GM12878 (cell line): ENCODE results near the gene CDKN1C. TPM values are rescaled to one million over a fixed set of nuclear protein-coding genes. Genes with fewer than 3 reads are reported as not detected.

Source experiments
- ATAC-seq: fragments of 200-7000 bp; cut with Tn5 transposase; 3 replicates; pipeline ENCODE4 v1.9.1; 2020; ENCODE audit warnings: mild to moderate bottlenecking, moderate library complexity
- BruUV-seq: library from RNA; stranded (reverse); fragments of 400-500 nt; replicated peaks from 2 replicates; lab custom pipeline; 2021; lab: Mats Ljungman, UMichigan
- CTCF ChIA-PET: fragments of 300-600 bp; sonication (Branson Sonifier 250); formaldehyde crosslinking; extraction: SDS; loops from one replicate; lab custom pipeline; 2021; ENCODE audit warnings: inconsistent platforms; lab: Yijun Ruan, JAX
- POLR2A ChIA-PET: fragments of 350-600 bp; formaldehyde crosslinking; extraction: SDS; loops from one replicate; lab custom pipeline; 2021; ENCODE audit warnings: inconsistent platforms; lab: Charles Lee
- RAD21 ChIA-PET: fragments of 300-600 bp; sonication (Branson Sonifier 250); formaldehyde crosslinking; loops from one replicate; lab custom pipeline; 2023; ENCODE audit warnings: antibody characterized with exemption; ENCODE audit not compliant: unreplicated experiment; lab: Charles Lee
- SMC1A ChIA-PET: fragments of 300-600 bp; sonication (Branson Sonifier 250); formaldehyde crosslinking; loops from one replicate; lab custom pipeline; 2023; ENCODE audit not compliant: unreplicated experiment, uncharacterized antibody; lab: Charles Lee
- DNase-seq: peaks from one replicate; pipeline ENCODE4 v3.0.0-alpha.2; 2011; ENCODE audit warnings: low read depth, low spot score
- FAIRE-seq: peaks from 3 replicates; lab custom pipeline; 2011; peaks lifted over from hg19 to GRCh38; lab: Jason Lieb, UNC
- H2AFZ ChIP-seq: 2 replicates; pipeline ENCODE4 v1.6.0; 2011; ENCODE audit warnings: low read depth, low read length, control low read depth; ENCODE audit not compliant: control insufficient read depth
- H3K27ac ChIP-seq: 2 replicates; pipeline ENCODE4 v1.5.1; 2011; ENCODE audit warnings: control low read depth; ENCODE audit not compliant: control insufficient read depth, insufficient read depth
- H3K27me3 ChIP-seq, 2 experiments: replicated peaks in 1 of 2; 2 replicates each; pipeline versions ENCODE4 v1.6.0 to v1.6.1; 2011; ENCODE audit warnings: low read length in 1 of 2; ENCODE audit not compliant: control insufficient read depth in 2 of 2, insufficient read depth in 2 of 2
- H3K36me3 ChIP-seq, 2 experiments: 2 replicates each; pipeline ENCODE4 v1.5.1; 2011; ENCODE audit warnings: low read length in 1 of 2; ENCODE audit not compliant: control insufficient read depth in 2 of 2, insufficient read depth in 2 of 2
- H3K4me1 ChIP-seq: 2 replicates; pipeline ENCODE4 v1.6.1; 2011; ENCODE audit warnings: mild to moderate bottlenecking, low read length, moderate library complexity, mixed read lengths; ENCODE audit not compliant: control insufficient read depth, insufficient read depth
- H3K4me2 ChIP-seq: 2 replicates; pipeline ENCODE4 v1.6.0; 2011; ENCODE audit warnings: control low read depth; ENCODE audit not compliant: control insufficient read depth, insufficient read depth
- H3K4me3 ChIP-seq: fragments of 200-600 bp; sonication (generic); 2 replicates; pipeline ENCODE4 v1.5.1; 2016
- H3K79me2 ChIP-seq: 2 replicates; pipeline ENCODE4 v1.6.0; 2011; ENCODE audit warnings: low read length; ENCODE audit not compliant: control insufficient read depth, insufficient read depth
- H3K9ac ChIP-seq: 2 replicates; pipeline ENCODE4 v1.8.0; 2011; ENCODE audit warnings: low read length, control low read depth, mixed read lengths; ENCODE audit not compliant: control insufficient read depth, insufficient read depth
- H3K9me3 ChIP-seq: replicated peaks from 3 replicates; pipeline ENCODE4 v1.5.1; 2011; ENCODE audit warnings: mild to moderate bottlenecking, low read length; ENCODE audit not compliant: control insufficient read depth, insufficient read depth
- H4K20me1 ChIP-seq: 2 replicates; pipeline ENCODE4 v1.6.0; 2011; ENCODE audit not compliant: control insufficient read depth, insufficient read depth
- MTA3 ChIP-seq: IDR thresholded peaks from 2 replicates; pipeline ENCODE4 v1.6.1; 2012; ENCODE audit warnings: low read length, inconsistent platforms, borderline replicate concordance
- PKNOX1 ChIP-seq: fragments of 450-650 bp; IDR thresholded peaks from 2 replicates; pipeline ENCODE4 v1.6.1; 2016; ENCODE audit warnings: mild to moderate bottlenecking
- POLR2AphosphoS2 ChIP-seq: IDR thresholded peaks from 2 replicates; pipeline ENCODE4 v1.6.1; 2011; ENCODE audit warnings: low read depth, mild to moderate bottlenecking, low read length, improper control_type of control experiment, moderate library complexity
- WGBS: methylation state at CpG from one replicate; pipeline ENCODE4 v1.1.6; 2016; ENCODE audit warnings: low lambda C conversion rate; ENCODE audit not compliant: insufficient replicate concordance, insufficient coverage; ENCODE audit errors: missing lambda C conversion rate; 5-methylcytosine and 5-hydroxymethylcytosine counted together
- in situ Hi-C: fragments of 300-500 bp; cut with MboI; formaldehyde crosslinking; loops from 9 replicates; pipeline ENCODE4 v1.14.3; 2018; ENCODE audit warnings: mixed read lengths
- intact Hi-C: fragments of 100-400 bp; cut with micrococcal nuclease; formaldehyde crosslinking; loops from one replicate; pipeline ENCODE4 v1.14.2; 2022; ENCODE audit not compliant: unreplicated experiment
- polyA plus RNA-seq, 11 experiments: library from polyadenylated mRNA; depleted of rRNA in 4 of 11; unstranded in 6 of 11; stranded (reverse) in 5 of 11; fragments of >200 nt; fragmentation: Nextera tagmentation in 4 of 11; fragmentation: Illumina TruSeq in 1 of 11; extraction: Ambion mirVana in 4 of 11; extraction: Trizol in 1 of 11; gene quantifications; 1 replicate in 1 of 11; 2 replicates in 10 of 11; pipeline versions ENCODE4 v1.2.1 to v1.2.3, GENCODE V29; 2011 to 2016; ENCODE audit warnings: inconsistent platforms in 2 of 11, missing spikeins in 2 of 11, low read depth in 1 of 11
- total RNA-seq, 4 experiments: library from RNA; depleted of rRNA in 3 of 4; stranded (reverse); fragments of >200 nt in 3 of 4; fragmentation: Illumina TruSeq in 1 of 4; extraction: Trizol in 1 of 4; gene quantifications; 2 replicates each; pipeline versions ENCODE4 v1.2.1 to v1.2.3, GENCODE V29; 2013 to 2021

Gene CDKN1C
- total and polyA plus RNA-seq, 10 of the 15 experiments (the other 5 are each of a cell fraction or from before 2014, with no cell fraction given), result 0.05 to 0.21 (median 0.14) TPM; not detected in 7

- no peak overlapping the region for H2AFZ ChIP-seq
- no peak overlapping the region for H3K4me3 ChIP-seq
- intact Hi-C loops (no loop called here), in situ Hi-C loops (no loop called here)
- ATAC-seq (no peak), FAIRE-seq (no peak), DNase-seq (no peak)
- POLR2A ChIA-PET, result no interaction called here
- H3K4me1 ChIP-seq, result no peaks in the 10 kb centered on the region
- no peaks in the 10 kb centered on the region for H3K9me3 ChIP-seq
- no peaks in the 10 kb centered on the region for H4K20me1 ChIP-seq
- 43% methylated on average over 10 of the region's 10 CpGs for WGBS
- CTCF ChIA-PET, result no interaction called here
- no TSS peak for BruUV-seq
- no peaks in the 10 kb centered on the region; a peak in 4 of 4 replicates for H3K27me3 ChIP-seq
- no peak overlapping the region for H3K27ac ChIP-seq
- RAD21 ChIA-PET, result no interaction called here
- SMC1A ChIA-PET, result no interaction called here
- no peak overlapping the region for H3K4me2 ChIP-seq
- TF ChIP-seq POLR2AphosphoS2, result no peak
- H3K36me3 ChIP-seq, result no peaks in the 10 kb centered on the region
- no peak overlapping the region for H3K9ac ChIP-seq
- no peaks in the 10 kb centered on the region for H3K79me2 ChIP-seq
Measured at GRCh38 chr11:2859699-2860037, 25.9 kb downstream of the CDKN1C start.

GRCh38 chr11:2858995-2859698, 26.4 kb downstream of the CDKN1C start:
- no peak for ATAC-seq
- intact Hi-C loops (no loop called here), in situ Hi-C loops (no loop called here)
- Histone ChIP-seq H3K4me2 (no peak overlapping the region), H2AFZ (no peak overlapping the region), H4K20me1 (no peaks in the 10 kb centered on the region), H3K36me3 (no peaks in the 10 kb centered on the region), H3K27ac (no peak overlapping the region), H3K9me3 (no peaks in the 10 kb centered on the region), H3K4me1 (no peaks in the 10 kb centered on the region), H3K79me2 (no peaks in the 10 kb centered on the region), H3K27me3 (no peaks in the 10 kb centered on the region; a peak in 4 of 4 replicates), H3K4me3 (no peak overlapping the region), H3K9ac (no peak overlapping the region)
- no peak for FAIRE-seq
- CTCF ChIA-PET, result no interaction called here
- RAD21 ChIA-PET, result no interaction called here
- 18% methylated on average over 15 of the region's 16 CpGs for WGBS
- no TSS peak for BruUV-seq
- SMC1A ChIA-PET, result no interaction called here
- TF ChIP-seq PKNOX1, result 0 out of 2 replicates have a peak, but pooled peaks have one; percentile 16
- TF ChIP-seq MTA3, result no peak
- POLR2A ChIA-PET, result no interaction called here
- no peak for DNase-seq
